DMS114 treated with DMSO at 0.1 percent for 48 hours (cell line): ENCODE data around the gene OR8G5.

Experiments used
- DNase-seq: peaks from one replicate; lab custom pipeline; 2025; ENCODE audit not compliant: unreplicated experiment; lab: John Stamatoyannopoulos, UW

OR8G5 gene

DNA sequence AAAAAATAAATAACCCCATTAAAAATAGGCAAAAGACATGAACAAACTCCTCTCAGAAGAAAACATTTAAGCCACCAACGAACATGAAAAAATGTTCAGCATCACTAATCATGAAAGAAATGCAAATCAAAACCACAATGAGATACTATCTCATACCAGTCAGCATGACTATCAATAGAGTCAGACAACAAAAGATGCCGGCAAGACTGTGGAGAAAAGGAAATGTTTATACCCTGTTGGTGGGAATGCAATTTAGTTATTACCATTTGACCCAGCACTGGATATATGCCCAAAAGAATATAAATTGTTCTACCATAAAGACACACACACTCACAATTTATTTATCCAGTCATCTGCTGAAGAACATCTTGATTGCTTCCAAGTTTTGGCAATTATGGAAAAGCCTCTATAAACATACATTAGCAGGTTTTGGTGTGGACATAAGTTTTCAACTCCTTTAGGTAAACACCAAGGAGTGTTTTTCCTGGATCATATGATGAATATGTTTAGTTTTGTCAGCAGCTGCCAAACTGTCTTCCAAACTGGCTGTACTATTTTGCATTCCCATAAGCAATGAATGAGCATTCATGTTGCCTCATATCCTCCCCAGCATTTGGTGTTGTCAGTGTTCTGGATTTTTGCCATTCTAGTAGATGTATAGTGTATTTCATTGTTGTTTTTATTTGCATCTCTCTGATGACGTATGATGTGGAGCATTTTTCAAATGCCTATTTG is 29.6 kb downstream of the OR8G5 start:
- DNase-seq = no peak

DNA sequence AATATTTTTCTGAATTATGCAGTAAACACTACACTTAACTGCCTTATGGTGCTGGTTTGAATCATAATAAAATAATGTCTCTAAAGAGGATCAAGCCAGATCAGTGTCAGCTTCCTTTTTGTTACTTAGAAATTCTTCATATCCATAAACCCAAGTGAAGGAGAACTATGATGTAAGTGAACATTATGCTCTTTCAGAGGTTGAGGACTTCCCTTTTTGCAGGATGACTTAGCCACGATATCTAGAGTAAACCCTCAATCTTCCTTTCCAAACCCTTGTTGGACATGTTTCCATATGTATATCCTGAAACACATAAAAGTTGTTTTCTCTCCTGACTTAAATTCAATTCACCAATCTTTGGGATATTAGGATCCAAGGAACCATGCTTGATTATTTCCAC is 38.5 kb downstream of the OR8G5 start:
- no peak for DNase-seq

DNA sequence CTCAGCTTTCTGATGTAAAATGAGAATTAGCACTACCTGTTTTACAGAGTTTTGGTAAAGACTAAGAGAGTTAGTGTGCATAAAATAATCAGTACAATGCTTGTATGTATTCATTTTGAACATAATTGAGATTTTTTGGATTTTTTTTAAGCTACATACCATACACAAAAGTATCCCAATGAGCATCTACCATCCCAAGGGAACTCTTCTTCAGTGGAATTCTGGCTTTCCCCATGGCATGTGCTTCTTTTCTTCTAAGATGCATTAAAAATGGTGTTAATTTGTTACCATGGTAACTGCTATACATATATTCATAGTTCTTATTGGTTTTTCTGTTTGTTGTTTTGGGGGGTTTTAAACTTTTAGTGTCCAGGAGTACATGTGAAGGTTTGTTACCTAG is 39.8 kb downstream of the OR8G5 start:
- no peak for DNase-seq

DNA sequence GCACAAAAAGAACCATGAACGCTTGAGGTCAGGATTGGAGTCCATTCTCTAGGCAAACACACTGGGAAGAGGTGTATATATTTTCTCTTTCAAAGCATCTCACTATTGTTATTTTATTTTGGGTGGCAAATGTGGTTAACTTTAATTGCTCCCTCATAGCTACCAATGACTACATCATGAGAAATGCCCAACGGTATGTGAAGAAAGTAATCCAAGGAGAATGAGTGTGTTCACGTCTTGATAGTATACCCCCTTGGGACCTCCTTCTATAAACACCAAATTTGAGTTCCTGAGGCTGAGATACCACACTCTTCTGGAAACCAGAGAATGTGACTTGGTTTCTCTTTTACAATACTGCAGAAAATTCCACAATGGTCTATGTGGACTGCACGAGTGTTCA is 41.7 kb downstream of the OR8G5 start:
- no peak for DNase-seq

DNA sequence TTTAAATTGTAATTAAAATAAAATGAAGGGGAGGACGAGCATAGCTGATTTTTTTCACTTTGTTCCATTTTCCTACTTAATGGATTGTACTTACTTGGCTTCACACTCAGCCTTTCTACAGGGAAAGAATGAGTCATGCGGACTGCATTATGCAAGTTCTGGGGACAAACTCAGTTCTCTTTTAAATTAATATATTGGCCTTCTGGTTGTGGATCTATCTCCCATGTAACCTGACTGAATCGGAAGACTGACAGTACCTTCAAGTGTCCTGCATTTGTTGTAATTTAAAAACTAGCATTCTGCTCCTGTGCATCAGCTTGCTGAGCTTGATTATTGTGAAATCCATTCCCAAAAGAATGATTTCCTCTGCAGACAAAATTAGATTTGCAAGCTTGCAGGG is 45.4 kb downstream of the OR8G5 start:
- DNase-seq = no peak

DNA sequence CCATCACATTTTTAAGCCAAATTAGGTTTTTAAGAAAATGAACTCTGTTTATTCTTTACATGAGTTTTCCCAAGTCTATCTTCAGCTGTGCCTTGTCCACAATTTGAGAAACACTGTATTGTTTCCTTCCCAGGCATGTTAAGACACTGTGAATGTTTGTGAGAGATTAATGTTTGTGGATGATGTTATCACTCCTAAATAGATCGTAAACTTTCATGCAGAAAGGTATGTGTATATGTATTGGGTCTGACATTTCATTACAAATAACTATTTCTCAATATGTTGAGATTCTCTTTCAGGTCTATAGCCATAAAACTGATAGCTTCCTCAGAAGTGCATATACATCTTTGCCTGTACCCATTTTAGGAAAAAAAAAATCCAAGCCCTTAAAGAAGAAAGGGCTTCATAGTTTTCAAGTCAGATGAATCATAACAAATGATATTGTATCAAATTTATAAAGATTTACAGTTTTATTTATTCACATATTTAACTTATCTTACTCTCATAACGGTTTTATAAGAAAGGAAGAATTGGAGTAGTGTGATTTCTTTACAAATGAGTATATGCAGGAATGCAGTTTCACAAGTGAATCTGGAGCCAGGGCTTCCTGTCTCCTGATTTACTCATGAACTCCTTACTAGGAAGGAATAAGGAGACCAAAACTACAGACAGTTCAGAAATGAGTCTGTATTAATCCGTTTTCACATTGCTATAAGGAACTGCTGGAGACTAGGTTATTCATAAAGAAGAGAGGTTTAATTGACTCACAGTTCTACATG is 46.4 kb downstream of the OR8G5 start:
- DNase-seq = no peak

DNA sequence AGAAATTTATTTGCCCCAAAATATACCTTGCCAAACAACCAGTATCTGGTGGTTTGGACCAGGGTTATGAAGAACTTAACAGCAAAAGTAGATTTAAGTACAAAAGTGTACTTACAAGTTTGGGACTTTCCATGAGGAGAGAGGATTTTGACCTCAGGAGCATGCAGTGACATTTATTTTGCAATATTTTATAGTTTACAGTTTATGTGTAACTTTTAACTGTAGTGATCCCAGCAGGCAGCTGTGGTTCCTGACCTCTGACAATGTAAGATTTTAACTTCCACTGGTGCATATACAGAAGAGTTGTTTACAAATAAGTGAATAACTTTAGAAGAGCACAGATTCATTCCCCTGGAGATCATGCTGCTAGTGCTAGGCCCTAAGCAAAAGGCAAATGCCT is 50.9 kb downstream of the OR8G5 start:
- no peak for DNase-seq

DNA sequence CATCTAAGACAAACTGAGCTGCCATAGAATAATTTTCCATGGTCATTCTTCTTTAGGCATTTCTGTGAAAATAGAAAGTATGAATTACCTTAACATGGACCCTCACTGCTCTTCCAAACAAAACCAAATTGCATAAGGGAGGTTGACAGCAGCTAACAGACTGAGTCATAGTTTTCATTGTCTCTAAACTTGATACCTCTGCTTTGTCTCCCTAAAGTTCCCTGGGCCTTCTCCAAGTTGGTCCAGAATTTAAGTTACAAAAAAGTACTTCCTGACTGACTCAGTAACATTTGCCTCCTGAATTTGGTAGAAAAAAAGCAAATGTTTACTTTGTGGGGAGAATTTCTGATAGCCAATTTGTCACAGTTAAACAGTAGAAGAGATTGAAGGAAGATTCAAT is 54.5 kb downstream of the OR8G5 start:
- no peak for DNase-seq

DNA sequence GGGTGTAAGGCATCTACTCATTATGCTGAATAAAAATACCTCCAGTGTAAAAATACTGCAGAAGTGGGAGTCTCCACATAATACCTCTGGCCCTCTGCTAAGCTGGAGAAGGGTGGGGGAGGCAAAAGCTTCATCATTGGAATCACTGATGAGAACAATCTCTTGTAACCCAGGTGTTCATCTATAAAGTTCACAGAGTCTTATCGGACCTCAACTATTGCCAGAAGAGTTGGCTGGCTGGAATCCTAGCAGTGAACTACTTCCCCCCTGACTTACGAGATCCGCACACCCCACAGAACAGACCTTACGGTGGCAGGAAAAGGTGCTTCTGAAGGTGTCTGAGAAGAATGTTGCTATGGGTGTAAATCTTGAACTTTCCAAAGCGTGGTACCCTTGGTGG is 55.1 kb downstream of the OR8G5 start:
- DNase-seq = no peak

DNA sequence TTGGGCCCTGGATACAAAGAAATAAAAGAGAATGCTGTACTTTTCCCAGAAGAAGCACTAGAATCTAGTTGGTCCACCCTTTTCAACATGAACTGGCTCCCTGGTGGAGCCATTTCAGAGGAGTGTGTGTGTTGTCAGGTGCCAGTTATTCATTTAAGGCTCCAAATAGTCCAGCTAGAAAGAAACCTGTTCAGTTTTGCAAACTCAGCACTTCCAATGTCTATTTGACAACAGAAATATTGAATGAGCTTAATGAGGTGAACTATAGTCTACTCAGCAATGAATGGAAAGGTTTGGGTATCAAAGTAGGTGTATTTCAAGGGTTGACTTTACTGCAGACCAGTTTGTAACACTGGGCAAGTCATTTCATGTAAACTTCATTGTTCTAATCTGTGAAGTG is 55.5 kb downstream of the OR8G5 start:
- DNase-seq = no peak

DNA sequence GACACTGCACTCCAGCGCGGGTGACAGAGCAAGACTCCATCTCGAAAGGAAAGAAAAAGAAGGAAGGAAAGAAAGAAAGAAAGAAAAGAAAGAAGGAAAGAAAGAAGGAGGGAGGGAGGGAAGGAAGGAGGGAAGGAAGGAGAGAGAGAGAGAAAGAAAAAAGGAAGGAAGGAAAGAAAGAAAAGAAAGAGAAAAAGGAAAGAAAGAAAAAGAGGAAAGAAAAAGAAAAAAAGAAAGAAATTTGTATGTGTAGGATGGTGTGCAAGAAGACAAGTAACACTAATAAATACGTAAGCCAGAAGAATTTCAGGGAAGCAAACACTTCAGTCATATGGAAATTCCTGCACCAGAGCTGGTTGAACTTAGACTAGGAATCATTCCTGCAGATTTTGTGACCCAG is 57.0 kb downstream of the OR8G5 start:
- no peak for DNase-seq

DNA sequence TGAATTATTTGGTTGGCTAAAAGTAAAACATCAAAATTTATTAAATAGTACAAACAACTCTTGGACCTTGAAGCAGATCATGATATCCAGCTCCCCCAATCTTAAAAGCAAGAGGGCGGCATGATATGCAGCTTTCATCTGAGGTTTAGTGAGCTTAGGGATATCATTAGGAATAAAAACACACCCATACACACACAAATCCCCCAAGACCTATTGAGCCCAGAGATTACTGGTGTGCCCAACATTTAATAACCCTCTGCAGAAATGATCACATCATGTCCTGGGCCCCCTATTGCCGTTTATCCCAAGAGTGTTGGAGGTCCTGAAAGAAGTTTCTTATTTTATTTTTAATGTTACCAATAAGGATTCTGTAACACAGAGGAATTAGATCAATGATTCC is 57.7 kb downstream of the OR8G5 start, which contains the start of gene OR8D1:
Gene OR8D1, minus strand, starts transcription at position 101 of the 400 bp plus-strand sequence. CDS start 3,183 bp downstream, outside the sequence.
- no peak for DNase-seq

DNA sequence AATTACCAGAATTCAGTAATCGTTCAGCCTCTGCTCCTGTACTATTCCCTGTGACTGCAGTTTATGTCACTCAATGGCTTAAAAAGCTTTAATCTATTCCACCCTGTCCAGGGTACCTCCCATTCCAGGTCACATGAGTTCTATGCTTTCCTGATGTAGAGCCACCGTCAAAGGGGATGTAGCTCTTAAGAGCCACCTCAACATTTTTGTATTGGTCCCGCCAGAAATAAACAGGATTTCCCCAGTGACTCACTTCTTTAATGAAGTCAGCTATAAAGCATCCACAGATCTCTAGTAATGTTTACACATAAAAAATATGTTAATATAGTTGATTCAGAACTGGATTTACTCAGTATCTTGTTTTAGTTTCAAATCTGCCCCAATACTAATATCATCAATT is 58.9 kb downstream of the OR8G5 start:
- DNase-seq = no peak
